Progenitor cell of endocrine pancreas (in vitro differentiated cells): ENCODE results near the gene DBNDD1. TPM values are rescaled to one million over a fixed set of nuclear protein-coding genes. Genes with fewer than 3 reads are reported as not detected.
"Not testable (repeated sequence)": the region's sequence is repeated elsewhere in the genome, so short reads cannot be mapped to it uniquely, and the experiment has no call there.

Source experiments
- DNase-seq: peaks from one replicate; pipeline ENCODE4 v3.0.0; 2021; ENCODE audit warnings: low spot score; ENCODE audit not compliant: unreplicated experiment
- H3K27ac Mint-ChIP-seq: 2 replicates; pipeline ENCODE4 v1.8.0; 2021; ENCODE audit warnings: mild to moderate bottlenecking, moderate library complexity, mixed read lengths
- H3K27me3 Mint-ChIP-seq: 2 replicates; pipeline ENCODE4 v1.8.0; 2021; ENCODE audit warnings: mixed read lengths
- H3K36me3 Mint-ChIP-seq: 2 replicates; pipeline ENCODE4 v1.8.0; 2022; ENCODE audit warnings: mixed read lengths; ENCODE audit not compliant: insufficient read depth
- H3K4me1 Mint-ChIP-seq: 2 replicates; pipeline ENCODE4 v1.8.0; 2021; ENCODE audit warnings: low read depth, mixed read lengths
- H3K4me3 Mint-ChIP-seq: 2 replicates; pipeline ENCODE4 v1.8.0; 2021; ENCODE audit warnings: low read depth, mild to moderate bottlenecking, moderate library complexity, mixed read lengths
- H3K9me3 Mint-ChIP-seq: 2 replicates; pipeline ENCODE4 v1.8.0; 2021; ENCODE audit warnings: low read depth, mixed read lengths
- CTCF ChIP-seq: fragments of 200-600 bp; sonication (generic); IDR thresholded peaks from one replicate; pipeline ENCODE4 v1.5.0; 2021; ENCODE audit warnings: antibody characterized with exemption, mild to moderate bottlenecking; ENCODE audit not compliant: unreplicated experiment
- total RNA-seq: library from RNA; stranded (reverse); gene quantifications from 2 replicates; pipeline ENCODE4 v1.2.1, GENCODE V29; 2021

DBNDD1 gene
- total RNA-seq, 1 donor from 2014 or later, result 57.4 TPM

- no peak for DNase-seq
- no peaks in the 10 kb centered on the region for H3K27me3 Mint-ChIP-seq
- no peaks in the 10 kb centered on the region for H3K9me3 Mint-ChIP-seq
- H3K36me3 Mint-ChIP-seq, result no peaks in the 10 kb centered on the region
- no peak overlapping the region for H3K4me3 Mint-ChIP-seq
- H3K4me1 Mint-ChIP-seq, result no peaks in the 10 kb centered on the region
- no peak for TF ChIP-seq CTCF
- H3K27ac Mint-ChIP-seq, result no peak overlapping the region
Observed at GRCh38 chr16:90010676-90011507, 8.4 kb downstream of the DBNDD1 start.

GRCh38 chr16:90009172-90009899, 9.9 kb downstream of the DBNDD1 start:
- H3K4me1 Mint-ChIP-seq, result no peaks in the 10 kb centered on the region
- H3K4me3 Mint-ChIP-seq, result no peak overlapping the region
- no peak overlapping the region for H3K27ac Mint-ChIP-seq
- H3K27me3 Mint-ChIP-seq, result no peaks in the 10 kb centered on the region
- no peaks in the 10 kb centered on the region for H3K9me3 Mint-ChIP-seq
- no peak for DNase-seq
- TF ChIP-seq CTCF, result no peak
- no peaks in the 10 kb centered on the region for H3K36me3 Mint-ChIP-seq

GRCh38 chr16:90008708-90009145, 10.5 kb downstream of the DBNDD1 start:
- H3K4me1 Mint-ChIP-seq, result no peaks in the 10 kb centered on the region
- H3K36me3 Mint-ChIP-seq, result no peaks in the 10 kb centered on the region
- H3K4me3 Mint-ChIP-seq, result no peak overlapping the region
- no peaks in the 10 kb centered on the region for H3K27me3 Mint-ChIP-seq
- no peak overlapping the region for H3K27ac Mint-ChIP-seq
- TF ChIP-seq CTCF, result no peak
- DNase-seq, result no peak
- no peaks in the 10 kb centered on the region for H3K9me3 Mint-ChIP-seq

- H3K36me3 Mint-ChIP-seq, H3K27ac Mint-ChIP-seq, DNase-seq, H3K9me3 Mint-ChIP-seq, H3K4me1 Mint-ChIP-seq, H3K27me3 Mint-ChIP-seq, H3K4me3 Mint-ChIP-seq: not testable (repeated sequence)
Observed at GRCh38 chr16:90007635-90008234, 11.5 kb downstream of the DBNDD1 start.

- Mint-ChIP-seq H3K36me3 (no peaks in the 10 kb centered on the region), H3K4me3 (no peak overlapping the region), H3K27me3 (no peaks in the 10 kb centered on the region), H3K27ac (no peak overlapping the region), H3K4me1 (no peaks in the 10 kb centered on the region), H3K9me3 (no peaks in the 10 kb centered on the region)
- no peak for DNase-seq
- no peak for TF ChIP-seq CTCF
Observed at GRCh38 chr16:90007015-90007414, 12.2 kb downstream of the DBNDD1 start.
